GM23338 (cell line): Measurements from ENCODE around the gene TAF3. TPM values are rescaled to one million over a fixed set of nuclear protein-coding genes. Genes with fewer than 3 reads are reported as not detected.

Experiments
- ATAC-seq: fragments of 200-7000 bp; cut with Tn5 transposase; 3 replicates; pipeline ENCODE4 v1.9.1; 2020
- DNase-seq: peaks from one replicate; pipeline ENCODE4 v3.0.0-alpha.2; 2015; ENCODE audit warnings: low spot score
- H2AFZ ChIP-seq: fragments of 200-600 bp; sonication (generic); 2 replicates; pipeline ENCODE4 v1.8.0; 2016; ENCODE audit warnings: antibody characterized with exemption, mild to moderate bottlenecking, moderate library complexity
- H3F3A ChIP-seq: fragments of 200-600 bp; sonication (generic); replicated peaks from 2 replicates; pipeline ENCODE4 v1.8.0; 2017; ENCODE audit warnings: antibody characterized with exemption, mixed run types, low read depth
- H3K27ac ChIP-seq: fragments of 200-600 bp; sonication (generic); 2 replicates; pipeline ENCODE4 v1.6.1; 2016; ENCODE audit warnings: low read depth
- H3K27me3 ChIP-seq: fragments of 200-600 bp; sonication (generic); 2 replicates; pipeline ENCODE4 v1.8.0; 2016; ENCODE audit warnings: mild to moderate bottlenecking, mixed run types, moderate library complexity; ENCODE audit not compliant: insufficient read depth
- H3K36me3 ChIP-seq: fragments of 200-600 bp; sonication (generic); 2 replicates; pipeline ENCODE4 v1.8.0; 2016; ENCODE audit warnings: mild to moderate bottlenecking; ENCODE audit not compliant: insufficient read depth
- H3K4me1 ChIP-seq: fragments of 200-600 bp; sonication (generic); 2 replicates; pipeline ENCODE4 v1.8.0; 2016; ENCODE audit warnings: mild to moderate bottlenecking, moderate library complexity; ENCODE audit not compliant: insufficient read depth
- H3K4me2 ChIP-seq: fragments of 200-600 bp; sonication (generic); 2 replicates; pipeline ENCODE4 v1.7.1; 2017; ENCODE audit warnings: mixed run types
- H3K4me3 ChIP-seq: fragments of 200-600 bp; sonication (generic); 2 replicates; pipeline ENCODE4 v1.6.1; 2016; ENCODE audit warnings: mixed run types
- H3K79me2 ChIP-seq: fragments of 200-600 bp; sonication (generic); replicated peaks from 2 replicates; pipeline ENCODE4 v1.8.0; 2017; ENCODE audit warnings: mild to moderate bottlenecking; ENCODE audit not compliant: insufficient read depth
- H3K9me2 ChIP-seq: fragments of 200-600 bp; sonication (generic); 2 replicates; pipeline ENCODE4 v1.8.0; 2017; ENCODE audit not compliant: insufficient read depth
- H4K20me1 ChIP-seq: fragments of 200-600 bp; sonication (generic); replicated peaks from 2 replicates; pipeline ENCODE4 v1.8.0; 2017; ENCODE audit warnings: mild to moderate bottlenecking; ENCODE audit not compliant: insufficient read depth
- H3K27ac Mint-ChIP-seq: 2 replicates; pipeline ENCODE4 v1.8.0; 2020; ENCODE audit warnings: inconsistent platforms, mild to moderate bottlenecking, moderate library complexity, mixed read lengths
- H3K27me3 Mint-ChIP-seq: 3 replicates; pipeline ENCODE4 v1.8.0; 2022; ENCODE audit warnings: low read depth, mild to moderate bottlenecking, moderate library complexity, mixed read lengths, inconsistent platforms; ENCODE audit not compliant: insufficient read depth, poor library complexity
- H3K36me3 Mint-ChIP-seq: 3 replicates; pipeline ENCODE4 v1.8.0; 2021; ENCODE audit warnings: low read depth, mild to moderate bottlenecking, inconsistent platforms, moderate library complexity, mixed read lengths
- H3K4me1 Mint-ChIP-seq: 3 replicates; pipeline ENCODE4 v1.8.0; 2020; ENCODE audit warnings: mild to moderate bottlenecking, inconsistent platforms, mixed read lengths
- H3K4me3 Mint-ChIP-seq: 3 replicates; pipeline ENCODE4 v1.8.0; 2021; ENCODE audit warnings: moderate library complexity, mild to moderate bottlenecking, inconsistent platforms, mixed read lengths
- H3K9me3 Mint-ChIP-seq: 3 replicates; pipeline ENCODE4 v1.8.0; 2020; ENCODE audit warnings: moderate library complexity, mild to moderate bottlenecking, inconsistent platforms, mixed read lengths
- CREB1 ChIP-seq: fragments of 250-450 bp; sonication (Bioruptor Pico); IDR thresholded peaks from 2 replicates; pipeline ENCODE4 v1.5.0; 2020; ENCODE audit warnings: low read depth, mild to moderate bottlenecking, moderate library complexity
- EZH2 ChIP-seq: fragments of 200-600 bp; sonication (generic); IDR thresholded peaks from one replicate; pipeline ENCODE4 v1.8.0; 2017; ENCODE audit warnings: antibody characterized with exemption, mild to moderate bottlenecking, low read depth; ENCODE audit not compliant: unreplicated experiment
- EZH2phosphoT487 ChIP-seq: fragments of 200-600 bp; sonication (generic); IDR thresholded peaks from one replicate; pipeline ENCODE4 v1.8.1; 2018; ENCODE audit warnings: antibody characterized with exemption; ENCODE audit not compliant: unreplicated experiment
- NANOG ChIP-seq: IDR thresholded peaks from 2 replicates; pipeline ENCODE4 v1.6.1; 2016; ENCODE audit warnings: antibody characterized with exemption, borderline replicate concordance
- POLR2AphosphoS5 ChIP-seq: IDR thresholded peaks from 2 replicates; pipeline ENCODE4 v1.6.1; 2016; ENCODE audit warnings: antibody characterized with exemption, low read depth
- STAT1 ChIP-seq: IDR thresholded peaks from one replicate; pipeline ENCODE4 v1.6.1; 2016; ENCODE audit warnings: antibody characterized with exemption; ENCODE audit not compliant: unreplicated experiment
- ZNF114 ChIP-seq: fragments of 250-450 bp; sonication (Bioruptor Pico); IDR thresholded peaks from 2 replicates; pipeline ENCODE4 v1.5.0; 2020; ENCODE audit warnings: mild to moderate bottlenecking, moderate library complexity
- ZNF331 ChIP-seq: fragments of 250-450 bp; sonication (Bioruptor Pico); IDR thresholded peaks from 2 replicates; pipeline ENCODE4 v1.5.0; 2020; ENCODE audit warnings: low read depth, mild to moderate bottlenecking, moderate library complexity
- ZNF462 ChIP-seq: fragments of 250-450 bp; sonication (Bioruptor Pico); IDR thresholded peaks from 2 replicates; pipeline ENCODE4 v1.5.0; 2020; ENCODE audit warnings: mild to moderate bottlenecking, moderate library complexity
- polyA plus RNA-seq: library from polyadenylated mRNA; unstranded; fragments of >200 nt; fragmentation: Nextera tagmentation; extraction: Ambion mirVana; gene quantifications from 2 replicates; pipeline ENCODE4 v1.2.1, GENCODE V29; 2016
- total RNA-seq: library from RNA; depleted of rRNA; stranded (reverse); fragments of >200 nt; shearing (Covaris generic); gene quantifications from 2 replicates; pipeline ENCODE4 v1.2.3, GENCODE V29; 2014
- TF ChIP-seq, protein P1 (sequence below): IDR thresholded peaks from 2 replicates; pipeline ENCODE4 v1.6.1; 2016; ENCODE audit warnings: antibody characterized with exemption

TAF3 gene
- total and polyA plus RNA-seq, 2 experiments from 2014 or later = 6.4 to 15.2 TPM

- ATAC-seq = peak; percentile 17
- H3K4me2 ChIP-seq = peak overlapping the region; percentile 87
Observed at GRCh38 chr10:8042721-8043568, 224.6 kb downstream of the TAF3 start.

DNA sequence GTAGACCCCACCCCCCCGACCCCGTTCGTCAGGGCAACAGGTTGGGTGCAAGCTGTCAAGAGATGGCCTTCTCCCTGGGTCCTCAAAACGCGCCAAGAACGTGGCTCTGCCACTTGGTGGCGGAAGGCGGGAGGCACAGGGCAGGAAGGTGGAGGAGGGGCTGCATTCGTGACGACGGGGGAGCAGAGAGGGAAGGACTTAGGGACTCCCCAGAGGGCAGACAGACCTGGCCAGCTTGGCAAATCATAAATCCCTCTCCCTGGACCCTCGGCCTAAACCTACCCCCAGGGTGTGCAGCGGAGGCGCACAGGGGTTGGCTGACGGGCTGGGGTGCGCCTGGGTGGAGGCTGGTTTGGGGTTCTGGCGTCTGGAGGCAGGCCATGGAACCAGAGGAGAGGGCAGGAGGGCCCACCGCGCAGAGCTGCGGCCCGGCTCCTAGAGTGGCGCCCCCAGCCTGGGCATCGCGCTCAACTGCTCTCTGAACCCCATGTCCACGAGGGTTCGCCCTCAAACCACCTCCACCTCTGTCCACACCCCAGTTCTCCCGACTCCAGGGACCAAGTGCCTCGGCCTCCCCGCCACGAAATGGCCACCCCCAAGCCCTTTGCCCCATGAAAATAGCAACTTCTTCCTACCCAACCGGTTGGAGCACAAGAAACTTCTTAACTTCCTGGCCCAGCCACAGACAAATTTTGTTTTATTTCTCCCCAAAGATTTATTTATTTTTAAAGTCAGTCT is 225.4 kb downstream of the TAF3 start:
- H3K4me3 Mint-ChIP-seq = peak overlapping the region; percentile 72
- ATAC-seq (peak; percentile 39), DNase-seq (peak; percentile 89)
- H3F3A ChIP-seq = peaks cover 38% of the 10 kb centered on the region
- peaks cover 77% of the 10 kb centered on the region for H3K4me1 Mint-ChIP-seq
- peaks cover 100% of the 10 kb centered on the region for H3K27me3 Mint-ChIP-seq
- 0 out of 3 replicates have a peak, but pooled peaks cover 3% of the 10 kb centered on the region for H3K9me3 Mint-ChIP-seq
- peak overlapping the region; percentile 56 for H3K4me3 ChIP-seq
- H3K27me3 ChIP-seq = peaks cover 100% of the 10 kb centered on the region
- H3K9me2 ChIP-seq = no peaks in the 10 kb centered on the region
- H4K20me1 ChIP-seq = peaks cover 30% of the 10 kb centered on the region
- no peak overlapping the region for H3K27ac ChIP-seq
- no peak overlapping the region for H3K27ac Mint-ChIP-seq
- H3K79me2 ChIP-seq = no peaks in the 10 kb centered on the region
- peak overlapping the region; percentile 63 for H2AFZ ChIP-seq
- H3K36me3 Mint-ChIP-seq = no peaks in the 10 kb centered on the region; the same call in 2 of the 3 replicates
- H3K4me2 ChIP-seq = peak overlapping the region; percentile 87
- H3K4me1 ChIP-seq = peaks cover 87% of the 10 kb centered on the region
- no peaks in the 10 kb centered on the region for H3K36me3 ChIP-seq
- TF ChIP-seq CREB1 (CRISPR knock-in tag) = peak; percentile 55; the same call in 1 of the 2 replicates
- TF ChIP-seq, protein P1, sequence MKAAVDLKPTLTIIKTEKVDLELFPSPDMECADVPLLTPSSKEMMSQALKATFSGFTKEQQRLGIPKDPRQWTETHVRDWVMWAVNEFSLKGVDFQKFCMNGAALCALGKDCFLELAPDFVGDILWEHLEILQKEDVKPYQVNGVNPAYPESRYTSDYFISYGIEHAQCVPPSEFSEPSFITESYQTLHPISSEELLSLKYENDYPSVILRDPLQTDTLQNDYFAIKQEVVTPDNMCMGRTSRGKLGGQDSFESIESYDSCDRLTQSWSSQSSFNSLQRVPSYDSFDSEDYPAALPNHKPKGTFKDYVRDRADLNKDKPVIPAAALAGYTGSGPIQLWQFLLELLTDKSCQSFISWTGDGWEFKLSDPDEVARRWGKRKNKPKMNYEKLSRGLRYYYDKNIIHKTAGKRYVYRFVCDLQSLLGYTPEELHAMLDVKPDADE = 0 out of 2 replicates have a peak, but pooled peaks have one; percentile 36
- no peak for TF ChIP-seq ZNF462 (CRISPR knock-in tag)
- TF ChIP-seq EZH2 = peak; percentile 71
- no peak for TF ChIP-seq STAT1

More at GRCh38 chr10:8042721-8043568, 224.6 kb downstream of the TAF3 start:
- peak overlapping the region; percentile 64; the same call in 2 of the 3 replicates for H3K4me3 Mint-ChIP-seq
- 0 out of 3 replicates have a peak, but pooled peaks cover 3% of the 10 kb centered on the region for H3K9me3 Mint-ChIP-seq
- H3K4me1 ChIP-seq = peaks cover 87% of the 10 kb centered on the region
- peaks cover 38% of the 10 kb centered on the region for H4K20me1 ChIP-seq
- H3F3A ChIP-seq = peaks cover 36% of the 10 kb centered on the region
- peaks cover 100% of the 10 kb centered on the region for H3K27me3 Mint-ChIP-seq
- H2AFZ ChIP-seq = peak overlapping the region; percentile 63; the same call in 1 of the 2 replicates
- DNase-seq = peak; percentile 58
- no peak overlapping the region for H3K27ac ChIP-seq
- H3K79me2 ChIP-seq = no peaks in the 10 kb centered on the region
- no peaks in the 10 kb centered on the region for H3K36me3 ChIP-seq
- no peaks in the 10 kb centered on the region; the same call in 2 of the 3 replicates for H3K36me3 Mint-ChIP-seq
- peak overlapping the region; percentile 56 for H3K4me3 ChIP-seq
- H3K27me3 ChIP-seq = peaks cover 100% of the 10 kb centered on the region
- H3K27ac Mint-ChIP-seq = no peak overlapping the region
- peaks cover 78% of the 10 kb centered on the region for H3K4me1 Mint-ChIP-seq
- H3K9me2 ChIP-seq = no peaks in the 10 kb centered on the region
- TF ChIP-seq NANOG = no peak
- TF ChIP-seq, protein P1 = no peak
- peak; percentile 98 for TF ChIP-seq EZH2
- TF ChIP-seq STAT1 = no peak
- TF ChIP-seq ZNF331 (CRISPR knock-in tag) = no peak
- no peak for TF ChIP-seq POLR2AphosphoS5
- peak; percentile 73 for TF ChIP-seq EZH2phosphoT487
- TF ChIP-seq ZNF114 (CRISPR knock-in tag) = no peak
